ENCODE results near the gene PHF11.
"Not testable (repeated sequence)": the region's sequence is repeated elsewhere in the genome, so short reads cannot be mapped to it uniquely, and the experiment has no call there.

PHF11 gene

DNA sequence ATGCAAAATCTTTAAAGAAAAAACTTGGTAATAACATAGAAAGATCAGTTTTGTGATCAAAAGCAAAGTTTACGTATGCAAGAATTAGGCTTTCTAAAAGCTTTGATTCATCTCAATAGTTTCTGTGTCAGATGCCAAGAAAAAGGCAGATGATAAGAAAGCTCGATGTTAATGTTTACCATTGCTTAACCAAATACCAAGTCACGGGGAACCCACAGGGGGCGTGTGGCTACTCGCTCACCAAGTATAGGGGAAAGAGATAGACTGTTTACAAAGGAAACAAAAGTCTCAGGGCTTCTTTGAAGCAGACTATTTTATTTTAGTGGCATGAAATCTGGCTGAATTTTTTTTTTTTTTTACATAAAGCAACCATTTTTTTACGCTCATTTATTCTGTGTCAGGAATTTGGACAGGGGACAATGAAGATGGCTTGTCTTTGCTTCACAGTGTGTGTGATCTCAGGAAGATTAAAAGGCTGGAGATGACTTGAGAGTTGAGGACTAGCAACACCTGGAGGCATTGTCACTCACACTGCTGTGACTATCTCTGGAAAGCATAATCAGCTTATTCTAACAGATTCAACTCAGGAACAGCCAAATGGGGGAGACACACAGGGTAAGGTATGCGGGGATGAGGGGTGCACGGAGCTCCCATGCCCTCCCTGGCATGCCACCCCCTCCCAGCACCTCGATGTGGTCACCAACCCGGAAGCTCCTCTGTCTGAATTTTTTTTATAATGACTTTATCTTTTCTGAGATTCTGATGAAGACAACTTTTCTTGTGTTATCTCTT lies 64.7 kb downstream of the PHF11 start:
- peak; percentile 24 for DNase-seq (ENCODE audit: extremely low read depth, low read depth)
- TF ChIP-seq, protein P1, sequence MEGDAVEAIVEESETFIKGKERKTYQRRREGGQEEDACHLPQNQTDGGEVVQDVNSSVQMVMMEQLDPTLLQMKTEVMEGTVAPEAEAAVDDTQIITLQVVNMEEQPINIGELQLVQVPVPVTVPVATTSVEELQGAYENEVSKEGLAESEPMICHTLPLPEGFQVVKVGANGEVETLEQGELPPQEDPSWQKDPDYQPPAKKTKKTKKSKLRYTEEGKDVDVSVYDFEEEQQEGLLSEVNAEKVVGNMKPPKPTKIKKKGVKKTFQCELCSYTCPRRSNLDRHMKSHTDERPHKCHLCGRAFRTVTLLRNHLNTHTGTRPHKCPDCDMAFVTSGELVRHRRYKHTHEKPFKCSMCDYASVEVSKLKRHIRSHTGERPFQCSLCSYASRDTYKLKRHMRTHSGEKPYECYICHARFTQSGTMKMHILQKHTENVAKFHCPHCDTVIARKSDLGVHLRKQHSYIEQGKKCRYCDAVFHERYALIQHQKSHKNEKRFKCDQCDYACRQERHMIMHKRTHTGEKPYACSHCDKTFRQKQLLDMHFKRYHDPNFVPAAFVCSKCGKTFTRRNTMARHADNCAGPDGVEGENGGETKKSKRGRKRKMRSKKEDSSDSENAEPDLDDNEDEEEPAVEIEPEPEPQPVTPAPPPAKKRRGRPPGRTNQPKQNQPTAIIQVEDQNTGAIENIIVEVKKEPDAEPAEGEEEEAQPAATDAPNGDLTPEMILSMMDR (IDR thresholded peaks at IDR 0.05; ENCODE audit: low read depth, low read length) = peak; percentile 12

GRCh38 chr13:49561062-49561410 lies 65.3 kb downstream of the PHF11 start:
- no peak for DNase-seq (ENCODE audit: extremely low read depth, low read depth)
- TF ChIP-seq, protein P1 (IDR thresholded peaks at IDR 0.05; ENCODE audit: low read depth, low read length) = no peak

DNA sequence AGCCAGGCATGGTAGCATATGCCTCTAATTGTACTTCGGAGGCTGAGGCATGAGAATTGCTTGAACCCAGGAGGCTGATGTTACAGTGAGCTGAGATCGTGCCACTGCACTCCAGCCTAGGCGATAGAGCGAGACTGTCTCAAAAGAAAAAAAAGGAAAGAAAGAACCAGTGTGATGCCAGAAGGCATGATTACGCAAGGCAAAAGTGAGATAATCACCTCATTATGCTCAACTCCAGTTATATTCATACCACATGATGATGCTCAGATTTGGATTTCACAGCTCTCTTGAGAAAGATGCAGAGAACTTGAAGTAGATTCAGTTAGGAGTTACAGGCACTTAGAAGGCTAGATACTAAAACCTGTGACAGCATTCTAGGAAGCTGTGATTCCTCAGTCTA lies 67.8 kb downstream of the PHF11 start:
- TF ChIP-seq, protein P1 (IDR thresholded peaks at IDR 0.05; ENCODE audit: low read depth, low read length) = no peak
- no peak for DNase-seq (ENCODE audit: extremely low read depth, low read depth)

GRCh38 chr13:49565461-49565860 lies 69.7 kb downstream of the PHF11 start:
- not testable (repeated sequence) for DNase-seq (ENCODE audit: extremely low read depth, low read depth)

- TF ChIP-seq, protein P1 (IDR thresholded peaks at IDR 0.05; ENCODE audit: low read depth, low read length) = no peak
- DNase-seq (ENCODE audit: extremely low read depth, low read depth) = no peak
Measured at GRCh38 chr13:49566461-49566860, 70.7 kb downstream of the PHF11 start.

DNA sequence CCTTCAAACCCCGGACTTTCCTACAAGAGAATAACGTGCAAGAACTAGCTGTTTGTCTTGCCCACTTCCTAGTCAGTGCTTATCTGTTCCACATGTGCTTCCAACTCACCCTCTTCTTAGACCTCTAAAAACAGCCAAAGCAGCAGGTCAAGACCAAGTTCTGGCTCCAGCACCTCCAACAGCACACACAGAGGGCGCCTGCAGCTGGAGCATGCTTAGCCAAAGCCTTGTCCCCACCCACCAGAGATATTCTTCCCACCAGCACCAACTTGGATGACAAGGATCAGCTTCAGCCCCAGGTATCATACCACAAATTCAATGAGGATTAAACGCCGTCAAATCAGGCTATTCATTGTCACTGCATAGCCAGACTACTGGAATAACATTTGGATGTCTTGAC lies 71.7 kb downstream of the PHF11 start:
- TF ChIP-seq, protein P1 (IDR thresholded peaks at IDR 0.05; ENCODE audit: low read depth, low read length) = no peak
- DNase-seq (ENCODE audit: extremely low read depth, low read depth) = no peak

DNA sequence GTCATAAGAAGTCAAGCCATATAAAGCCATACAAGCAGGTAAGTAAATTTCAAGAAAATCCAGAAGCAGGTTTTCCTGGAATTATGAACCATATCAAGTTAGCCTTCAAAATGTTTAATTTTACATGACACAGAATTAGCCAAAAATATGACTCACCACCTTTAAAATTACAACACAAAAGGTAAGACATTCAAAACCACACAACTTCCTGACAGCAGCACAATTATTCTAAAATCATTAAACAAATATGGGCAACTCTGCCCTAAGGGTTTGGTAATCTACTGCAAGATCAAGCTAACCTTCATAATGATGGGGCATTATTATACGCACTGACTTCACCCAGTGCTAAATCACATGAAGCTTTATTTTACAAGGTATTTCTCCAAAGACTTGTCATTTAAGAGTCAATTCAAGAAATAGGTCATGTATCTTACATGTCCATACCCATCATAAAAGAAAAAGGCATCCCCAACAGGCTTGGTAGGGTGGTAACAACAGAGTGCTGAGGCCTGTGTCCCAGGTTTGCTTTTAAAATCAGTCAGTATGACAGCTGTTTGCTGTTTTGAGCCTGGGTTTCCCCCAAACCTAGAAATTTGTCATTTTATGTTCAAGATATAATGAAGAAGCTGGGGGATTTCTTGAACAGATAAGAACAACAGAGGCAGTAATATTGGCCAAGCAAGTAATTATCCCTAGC lies 74.4 kb downstream of the PHF11 start:
- TF ChIP-seq, protein P1 (IDR thresholded peaks at IDR 0.05; ENCODE audit: low read depth, low read length) = no peak
- no peak for DNase-seq (ENCODE audit: extremely low read depth, low read depth)
